Keratinocyte (primary cell): ENCODE data around the gene NCBP3. TPM values are rescaled to one million over a fixed set of nuclear protein-coding genes. Genes with fewer than 3 reads are reported as not detected.

Source experiments
- DNase-seq: peaks from one replicate; pipeline ENCODE4 v3.0.0-alpha.2; 2011; ENCODE audit warnings: low read depth, missing footprints, low spot score
- FAIRE-seq: peaks from 2 replicates; lab custom pipeline; 2011; peaks lifted over from hg19 to GRCh38; lab: Jason Lieb, UNC
- H2AFZ ChIP-seq: 2 replicates; pipeline ENCODE4 v1.6.0; 2012; ENCODE audit warnings: low read length, control low read depth, inconsistent platforms; ENCODE audit not compliant: control insufficient read depth
- H3K27ac ChIP-seq: 2 replicates; pipeline ENCODE4 v1.5.1; 2011; ENCODE audit warnings: low read length; ENCODE audit not compliant: control insufficient read depth, insufficient read depth
- H3K27me3 ChIP-seq: 3 replicates; pipeline ENCODE4 v1.6.0; 2011; ENCODE audit warnings: low read length; ENCODE audit not compliant: control insufficient read depth, insufficient read depth; ENCODE audit errors: extremely low read depth
- H3K36me3 ChIP-seq, 2 experiments: 2 replicates in 1 of 2; 3 replicates in 1 of 2; pipeline ENCODE4 v1.5.1; 2011; ENCODE audit warnings: low read length in 2 of 2, mild to moderate bottlenecking in 1 of 2; ENCODE audit not compliant: control insufficient read depth in 2 of 2, insufficient read depth in 2 of 2; ENCODE audit errors: extremely low read depth in 1 of 2
- H3K4me1 ChIP-seq: 3 replicates; pipeline ENCODE4 v1.5.1; 2011; ENCODE audit warnings: low read length; ENCODE audit not compliant: control insufficient read depth, insufficient read depth; ENCODE audit errors: extremely low read depth
- H3K4me2 ChIP-seq: 3 replicates; pipeline ENCODE4 v1.6.0; 2011; ENCODE audit warnings: low read depth, low read length; ENCODE audit not compliant: control insufficient read depth, insufficient read depth; ENCODE audit errors: extremely low read depth
- H3K4me3 ChIP-seq, 3 experiments: fragments of 200-600 bp in 1 of 3; sonication (generic) in 1 of 3; 2 replicates in 2 of 3; 3 replicates in 1 of 3; pipeline ENCODE4 v1.5.1; 2011 to 2016; ENCODE audit warnings: low read length in 3 of 3, mild to moderate bottlenecking in 3 of 3, control low read depth in 2 of 3, inconsistent platforms in 1 of 3, low read depth in 1 of 3, mixed read lengths in 1 of 3, mixed run types in 1 of 3, moderate library complexity in 1 of 3; ENCODE audit not compliant: control insufficient read depth in 2 of 3, insufficient read depth in 2 of 3; ENCODE audit errors: extremely low read depth in 1 of 3
- H3K79me2 ChIP-seq: 2 replicates; pipeline ENCODE4 v1.6.0; 2012; ENCODE audit warnings: low read length; ENCODE audit not compliant: control insufficient read depth, insufficient read depth
- H3K9ac ChIP-seq: 3 replicates; pipeline ENCODE4 v1.6.0; 2011; ENCODE audit warnings: low read length; ENCODE audit not compliant: control insufficient read depth, insufficient read depth; ENCODE audit errors: extremely low read depth
- H3K9me1 ChIP-seq: 3 replicates; pipeline ENCODE4 v1.6.0; 2011; ENCODE audit warnings: low read length; ENCODE audit not compliant: control insufficient read depth, insufficient read depth; ENCODE audit errors: extremely low read depth
- H3K9me3 ChIP-seq: 2 replicates; pipeline ENCODE4 v1.5.1; 2012; ENCODE audit warnings: low read depth, low read length; ENCODE audit not compliant: control insufficient read depth
- H4K20me1 ChIP-seq: 3 replicates; pipeline ENCODE4 v1.6.0; 2011; ENCODE audit warnings: low read length; ENCODE audit not compliant: control insufficient read depth, insufficient read depth; ENCODE audit errors: extremely low read depth
- EZH2 ChIP-seq: IDR thresholded peaks from one replicate; pipeline ENCODE4 v1.6.1; 2012; ENCODE audit warnings: inconsistent platforms, mild to moderate bottlenecking, low read length, moderate library complexity
- dilution Hi-C: fragments of 300-500 bp; cut with MboI; formaldehyde crosslinking; loops from one replicate; pipeline ENCODE4 v1.7.0; 2020; ENCODE audit warnings: low sequenced_read_pairs; ENCODE audit not compliant: extremely low pct_ligation_motif_present
- polyA plus RNA-seq, 5 experiments: library from polyadenylated mRNA; depleted of rRNA in 3 of 5; stranded (reverse) in 3 of 5; stranded (forward) in 1 of 5; unstranded in 1 of 5; fragments of >200 nt; gene quantifications; 1 replicate in 1 of 5; 2 replicates in 3 of 5; 3 replicates in 1 of 5; pipeline versions ENCODE4 v1.2.1 to v1.2.3, GENCODE V29; 2011 to 2012; ENCODE audit warnings: missing spikeins in 2 of 5, low read depth in 1 of 5, low replicate concordance in 1 of 5
- TF ChIP-seq, protein P1 (sequence below), 3 experiments: IDR thresholded peaks in 1 of 3; conservative IDR thresholded peaks in 1 of 3; optimal IDR thresholded peaks in 1 of 3; 2 replicates in 2 of 3; 3 replicates in 1 of 3; pipeline versions ENCODE3 to v1.5.1; 2011; ENCODE audit warnings: low read length in 3 of 3, mild to moderate bottlenecking in 3 of 3, moderate library complexity in 2 of 3, control low read depth in 1 of 3, inconsistent platforms in 1 of 3; ENCODE audit not compliant: insufficient read depth in 2 of 3; ENCODE audit errors: extremely low read depth in 1 of 3

The NCBP3 gene
- polyA plus RNA-seq, 1 donor (not counting 4 experiments of a cell fraction or from before 2014, with no cell fraction given) = 22.1 TPM

- Histone ChIP-seq H3K79me2 (no peaks in the 10 kb centered on the region), H2AFZ (no peak overlapping the region), H3K4me2 (no peak overlapping the region), H3K27me3 (no peaks in the 10 kb centered on the region), H3K9me1 (no peaks in the 10 kb centered on the region), H3K9ac (no peak overlapping the region), H3K9me3 (no peaks in the 10 kb centered on the region), H3K27ac (no peak overlapping the region), H3K4me1 (no peaks in the 10 kb centered on the region), H3K36me3 (no peaks in the 10 kb centered on the region), H3K4me3 (no peak overlapping the region), H4K20me1 (no peaks in the 10 kb centered on the region)
- FAIRE-seq = no peak
- dilution Hi-C loops = no loop called here
- DNase-seq = no peak
- TF ChIP-seq EZH2 = no peak
- TF ChIP-seq, protein P1, sequence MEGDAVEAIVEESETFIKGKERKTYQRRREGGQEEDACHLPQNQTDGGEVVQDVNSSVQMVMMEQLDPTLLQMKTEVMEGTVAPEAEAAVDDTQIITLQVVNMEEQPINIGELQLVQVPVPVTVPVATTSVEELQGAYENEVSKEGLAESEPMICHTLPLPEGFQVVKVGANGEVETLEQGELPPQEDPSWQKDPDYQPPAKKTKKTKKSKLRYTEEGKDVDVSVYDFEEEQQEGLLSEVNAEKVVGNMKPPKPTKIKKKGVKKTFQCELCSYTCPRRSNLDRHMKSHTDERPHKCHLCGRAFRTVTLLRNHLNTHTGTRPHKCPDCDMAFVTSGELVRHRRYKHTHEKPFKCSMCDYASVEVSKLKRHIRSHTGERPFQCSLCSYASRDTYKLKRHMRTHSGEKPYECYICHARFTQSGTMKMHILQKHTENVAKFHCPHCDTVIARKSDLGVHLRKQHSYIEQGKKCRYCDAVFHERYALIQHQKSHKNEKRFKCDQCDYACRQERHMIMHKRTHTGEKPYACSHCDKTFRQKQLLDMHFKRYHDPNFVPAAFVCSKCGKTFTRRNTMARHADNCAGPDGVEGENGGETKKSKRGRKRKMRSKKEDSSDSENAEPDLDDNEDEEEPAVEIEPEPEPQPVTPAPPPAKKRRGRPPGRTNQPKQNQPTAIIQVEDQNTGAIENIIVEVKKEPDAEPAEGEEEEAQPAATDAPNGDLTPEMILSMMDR (optimal IDR thresholded peaks at IDR 0.05 in 1 of 3, IDR thresholded peaks at IDR 0.05 in 1 of 3, conservative IDR thresholded peaks at IDR 0.05 in 1 of 3; ENCODE audit: extremely low read depth in 1 of 3, insufficient read depth in 2 of 3, low read length in 3 of 3) = no peak
Measured at GRCh38 chr17:3768769-3769168, 77.3 kb downstream of the NCBP3 start.

DNA sequence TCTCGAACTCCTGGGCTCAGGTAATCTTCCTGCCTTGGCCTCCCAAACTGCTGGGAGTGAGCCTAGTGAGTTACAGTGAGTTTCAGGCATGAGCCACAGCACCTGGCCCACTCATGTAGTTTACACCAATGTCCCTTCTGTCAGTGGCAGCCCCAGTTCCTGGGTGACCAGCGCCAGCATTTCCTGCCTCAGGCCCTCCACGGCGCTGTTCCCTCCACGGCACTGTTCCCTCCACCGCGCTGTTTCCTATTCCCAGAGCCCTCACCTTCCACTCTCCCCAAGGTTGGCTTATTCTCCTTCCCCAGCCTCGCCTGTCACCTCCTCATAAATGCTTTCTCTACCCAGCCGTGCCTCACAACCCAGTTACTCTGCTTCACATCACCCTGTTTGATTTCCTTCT, 77.7 kb downstream of the NCBP3 start:
- Histone ChIP-seq H3K27ac (no peak overlapping the region), H3K4me1 (no peaks in the 10 kb centered on the region), H3K4me3 (no peak overlapping the region), H3K9me3 (no peaks in the 10 kb centered on the region), H3K36me3 (no peaks in the 10 kb centered on the region), H3K4me2 (no peak overlapping the region), H3K27me3 (no peaks in the 10 kb centered on the region), H3K9me1 (no peaks in the 10 kb centered on the region), H3K79me2 (no peaks in the 10 kb centered on the region), H4K20me1 (no peaks in the 10 kb centered on the region), H3K9ac (no peak overlapping the region), H2AFZ (no peak overlapping the region)
- no peak for FAIRE-seq
- no peak for TF ChIP-seq EZH2
- TF ChIP-seq, protein P1 (optimal IDR thresholded peaks at IDR 0.05 in 1 of 3, IDR thresholded peaks at IDR 0.05 in 1 of 3, conservative IDR thresholded peaks at IDR 0.05 in 1 of 3; ENCODE audit: extremely low read depth in 1 of 3, insufficient read depth in 2 of 3, low read length in 3 of 3) = no peak
- dilution Hi-C loops = no loop called here
- DNase-seq = no peak
